Activated CD8-positive, alpha-beta memory T cell treated with anti-CD3 and anti-CD28 coated beads for 24 hours (primary cell): ENCODE data around the gene EFNA2.

ENCODE experiments used
- DNase-seq: peaks from one replicate; pipeline ENCODE4 v3.0.0-alpha.2; 2020

Gene EFNA2

GRCh38 chr19:1284979-1285736 lies 515 bp upstream of the EFNA2 start:
- no peak for DNase-seq

GRCh38 chr19:1286487-1287353 lies 1.0 kb downstream of the EFNA2 start:
- no peak for DNase-seq

- no peak for DNase-seq
These were observed 1.9 kb downstream of the EFNA2 start for GRCh38 chr19:1287354-1288225.

- DNase-seq, result no peak
These were observed 2.5 kb downstream of the EFNA2 start for GRCh38 chr19:1288226-1288612.

- DNase-seq, result no peak
These were observed 3.4 kb downstream of the EFNA2 start for GRCh38 chr19:1288833-1289685.

- no peak for DNase-seq
These were observed 4.0 kb downstream of the EFNA2 start for GRCh38 chr19:1289686-1290025.

- no peak for DNase-seq
These were observed 4.6 kb downstream of the EFNA2 start for GRCh38 chr19:1290196-1290702.

GRCh38 chr19:1290703-1291651 lies 5.3 kb downstream of the EFNA2 start:
- no peak for DNase-seq

GRCh38 chr19:1291761-1292418 lies 6.2 kb downstream of the EFNA2 start:
- no peak for DNase-seq

- no peak for DNase-seq
These were observed 6.9 kb downstream of the EFNA2 start for GRCh38 chr19:1292419-1293151.

- no peak for DNase-seq
These were observed 8.3 kb downstream of the EFNA2 start for GRCh38 chr19:1293782-1294604.

GRCh38 chr19:1294688-1295087 lies 9.0 kb downstream of the EFNA2 start:
- DNase-seq, result no peak

GRCh38 chr19:1295169-1296012 lies 9.7 kb downstream of the EFNA2 start:
- DNase-seq, result peak; percentile 76

- DNase-seq, result no peak
These were observed 10.4 kb downstream of the EFNA2 start for GRCh38 chr19:1296078-1296477.

GRCh38 chr19:1296575-1297271 lies 11.1 kb downstream of the EFNA2 start:
- DNase-seq, result no peak

- no peak for DNase-seq
These were observed 12.6 kb downstream of the EFNA2 start for GRCh38 chr19:1298235-1298634.

GRCh38 chr19:1299801-1300200 lies 14.1 kb downstream of the EFNA2 start:
- DNase-seq, result no peak
